Measurements from ENCODE around the gene LY6G5B.

GRCh38 chr6:31676904-31677303 is 7.1 kb downstream of the LY6G5B start:
- TF ChIP-seq EZH2 (IDR thresholded peaks at IDR 0.05) (no peak), POLR2AphosphoS5 (IDR thresholded peaks at IDR 0.05; ENCODE audit: borderline replicate concordance, low read depth, low read length) (no peak), FOXP2 (optimal IDR thresholded peaks at IDR 0.05; ENCODE audit: control extremely low read depth, extremely low read length, insufficient read depth) (no peak)

Measured in SK-N-MC (cell line).